K562 (cell line): Measurements from ENCODE around the gene AGPAT3. TPM values are rescaled to one million over a fixed set of nuclear protein-coding genes. Genes with fewer than 3 reads are reported as not detected.

Source experiments
- CREBBP ChIP-seq: IDR thresholded peaks from one replicate; pipeline ENCODE4 v1.6.1; 2012; ENCODE audit warnings: low read depth, mild to moderate bottlenecking, control low read depth, inconsistent platforms, low read length
- ETV6 ChIP-seq, 3 experiments: fragments of 150-350 bp in 1 of 3; sonication (generic) in 1 of 3; formaldehyde crosslinking in 1 of 3; IDR thresholded peaks; 2 replicates each; pipeline versions ENCODE4 v1.6.1 to v1.8.0; 2014 to 2022; ENCODE audit warnings: borderline replicate concordance in 2 of 3, low read depth in 2 of 3, antibody characterized with exemption in 1 of 3, low read length in 1 of 3, mild to moderate bottlenecking in 1 of 3, missing genetic modification reagents in 1 of 3
- FOXA3 ChIP-seq, 2 experiments: fragments of 450-650 bp in 1 of 2; sonication (generic) in 1 of 2; formaldehyde crosslinking; IDR thresholded peaks in 1 of 2; conservative IDR thresholded peaks in 1 of 2; 2 replicates each; pipeline versions ENCODE4 v1.4.0 to v1.8.0; 2020 to 2022; ENCODE audit warnings: mild to moderate bottlenecking in 2 of 2, missing genetic modification reagents in 1 of 2
- FOXK2 ChIP-seq, 2 experiments: fragments of 450-650 bp; IDR thresholded peaks in 1 of 2; conservative IDR thresholded peaks in 1 of 2; 2 replicates each; pipeline ENCODE4 v1.6.1; 2016; ENCODE audit warnings: low read depth in 2 of 2, mild to moderate bottlenecking in 1 of 2
- PHF8 ChIP-seq: fragments of 200-600 bp; sonication (generic); IDR thresholded peaks from 2 replicates; pipeline ENCODE4 v1.6.1; 2012; ENCODE audit warnings: mixed run types, mild to moderate bottlenecking, inconsistent platforms, low read length, moderate library complexity, borderline replicate concordance
- RBM17 ChIP-seq: fragments of 200-400 bp; formaldehyde crosslinking; IDR thresholded peaks from 2 replicates; pipeline ENCODE4 v1.6.1; 2017; ENCODE audit warnings: low read depth, mild to moderate bottlenecking, low read length, borderline replicate concordance
- RBM25 ChIP-seq: fragments of 200-400 bp; formaldehyde crosslinking; IDR thresholded peaks from 2 replicates; pipeline ENCODE4 v1.6.1; 2018; ENCODE audit warnings: low read length, low read depth, moderate library complexity; ENCODE audit not compliant: severe bottlenecking
- REST ChIP-seq, 2 experiments: fragments of 450-650 bp; formaldehyde crosslinking in 1 of 2; IDR thresholded peaks; 2 replicates each; pipeline versions ENCODE4 v1.4.0 to v1.6.1; 2014 to 2020; ENCODE audit warnings: mild to moderate bottlenecking in 2 of 2, borderline replicate concordance in 1 of 2, low read depth in 1 of 2
- SOX6 ChIP-seq: fragments of 450-650 bp; IDR thresholded peaks from 2 replicates; pipeline ENCODE4 v1.6.1; 2014; ENCODE audit warnings: mild to moderate bottlenecking
- TAF9B ChIP-seq: fragments of 450-650 bp; IDR thresholded peaks from 2 replicates; pipeline ENCODE4 v1.6.1; 2018; ENCODE audit warnings: mild to moderate bottlenecking; ENCODE audit not compliant: partially characterized antibody
- TFAM ChIP-seq: fragments of 250-450 bp; sonication (Bioruptor Pico); conservative IDR thresholded peaks from 2 replicates; pipeline ENCODE4 v1.5.0; 2021; ENCODE audit warnings: mild to moderate bottlenecking, moderate library complexity
- THRB ChIP-seq: fragments of 450-650 bp; formaldehyde crosslinking; conservative IDR thresholded peaks from 2 replicates; pipeline ENCODE4 v1.4.0; 2022; ENCODE audit warnings: mild to moderate bottlenecking, missing genetic modification characterization
- ZNF347 ChIP-seq: fragments of 450-650 bp; formaldehyde crosslinking; IDR thresholded peaks from 2 replicates; pipeline ENCODE4 v1.4.0; 2020; ENCODE audit warnings: low read depth, mild to moderate bottlenecking, moderate library complexity
- polyA plus RNA-seq, 8 experiments: library from polyadenylated mRNA; depleted of rRNA in 4 of 8; stranded (reverse) in 5 of 8; unstranded in 3 of 8; fragments of >200 nt; fragmentation: Nextera tagmentation in 2 of 8; fragmentation: Illumina TruSeq in 1 of 8; extraction: Ambion mirVana in 2 of 8; extraction: Trizol in 1 of 8; gene quantifications; 2 replicates each; pipeline versions ENCODE4 v1.2.1 to v1.2.3, GENCODE V29; 2011 to 2014; ENCODE audit warnings: inconsistent platforms in 1 of 8, missing spikeins in 1 of 8
- total RNA-seq, 7 experiments: library from RNA; depleted of rRNA in 6 of 7; stranded (reverse); fragments of >200 nt in 6 of 7; fragmentation: Illumina TruSeq in 2 of 7; extraction: Trizol in 2 of 7; gene quantifications; 2 replicates each; pipeline versions ENCODE4 v1.2.1 to v1.2.3, GENCODE V29; 2011 to 2021; ENCODE audit warnings: low replicate concordance in 1 of 7

AGPAT3 gene
- total and polyA plus RNA-seq, 9 of the 15 experiments (the other 6 are each of a cell fraction or from before 2014, with no cell fraction given), result 1.5 to 88.4 (median 35.7) TPM

GRCh38 chr21:43854773-43855633, 10.0 kb upstream of the AGPAT3 start (continued):
- no peak for TF ChIP-seq FOXA3 (CRISPR knock-in tag; conservative IDR thresholded peaks at IDR 0.05 in 1 of 2, IDR thresholded peaks at IDR 0.05 in 1 of 2)
- TF ChIP-seq PHF8, result peak; percentile 56; the same call in 1 of the 2 replicates
- no peak for TF ChIP-seq ZNF347
- no peak for TF ChIP-seq TAF9B
- no peak for TF ChIP-seq CREBBP
- no peak for TF ChIP-seq TFAM (CRISPR knock-in tag)
- 0 out of 4 replicates have a peak, but pooled peaks of 1 of the 2 experiments have one; percentile 37 for TF ChIP-seq ETV6 (IDR thresholded peaks at IDR 0.05; ENCODE audit: borderline replicate concordance in 1 of 2, low read depth in 2 of 2, low read length in 1 of 2)
- TF ChIP-seq ETV6 (CRISPR knock-in tag; IDR thresholded peaks at IDR 0.05; ENCODE audit: borderline replicate concordance), result no peak
- peak; percentile 88 for TF ChIP-seq SOX6
- peak; percentile 89 to 90 for TF ChIP-seq FOXK2 (conservative IDR thresholded peaks at IDR 0.05 in 1 of 2, IDR thresholded peaks at IDR 0.05 in 1 of 2; ENCODE audit: low read depth in 2 of 2)
- TF ChIP-seq RBM17, result no peak
- TF ChIP-seq THRB (CRISPR knock-in tag), result peak; percentile 75; the same call in 1 of the 2 replicates
- TF ChIP-seq REST (IDR thresholded peaks at IDR 0.05; ENCODE audit: borderline replicate concordance), result peak; percentile 39; the same call in 1 of the 2 replicates
- no peak for TF ChIP-seq REST (CRISPR knock-in tag; IDR thresholded peaks at IDR 0.05; ENCODE audit: low read depth)
- TF ChIP-seq RBM25, result no peak
